T-helper 9 cell (primary cell): ENCODE data around the gene ATOX1.
"Not testable (repeated sequence)": the region's sequence is repeated elsewhere in the genome, so short reads cannot be mapped to it uniquely, and the experiment has no call there.

Source experiments
- DNase-seq: peaks from one replicate; pipeline ENCODE4 v3.0.0-alpha.2; 2020
- total RNA-seq, 2 donors: gene quantifications; one replicate each; lab custom pipeline; 2026; lab: John Stamatoyannopoulos, UW

Gene ATOX1, protein sequence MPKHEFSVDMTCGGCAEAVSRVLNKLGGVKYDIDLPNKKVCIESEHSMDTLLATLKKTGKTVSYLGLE
- 11.8 to 16.4 reads per million in 2 donors for total RNA-seq

DNA sequence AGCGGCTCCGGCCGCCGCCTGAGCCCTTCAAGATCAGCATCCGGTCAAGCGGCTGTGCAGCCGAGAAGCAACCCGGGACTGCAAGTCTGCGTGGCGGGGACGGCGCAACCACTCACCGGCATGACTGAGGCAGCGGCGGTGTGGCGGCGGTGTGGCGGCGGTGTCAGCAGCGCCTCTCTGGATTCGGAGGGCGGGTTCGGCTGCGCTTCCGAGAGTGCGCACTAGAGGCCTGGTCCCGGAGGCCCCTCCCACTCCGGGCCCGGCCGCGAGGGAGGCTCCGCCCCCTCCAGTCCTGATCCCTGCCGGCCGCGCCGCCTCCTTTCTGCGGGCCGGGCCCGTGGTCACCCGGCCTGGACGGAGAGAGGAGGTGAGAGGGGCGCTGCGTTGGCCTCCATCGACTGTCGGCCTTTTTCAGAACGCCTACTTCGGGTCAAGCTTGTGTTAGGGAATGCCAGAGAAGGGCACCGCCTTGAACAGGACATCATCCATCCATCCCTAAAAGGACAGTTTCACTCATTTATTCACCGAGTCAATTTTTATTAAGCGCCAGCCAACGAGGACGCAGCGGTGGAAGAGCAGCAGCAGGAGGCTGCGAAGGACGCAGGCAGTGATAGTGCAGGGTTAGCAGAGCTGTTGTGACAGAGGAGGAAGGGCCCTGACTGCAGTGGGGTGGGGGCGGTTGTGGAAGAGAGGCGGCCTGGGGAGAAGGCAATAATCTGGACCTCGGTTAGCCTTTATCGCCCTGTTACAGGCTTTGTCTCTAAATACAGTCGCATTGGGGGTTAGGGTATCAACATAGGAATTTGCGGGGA is at the start of gene ATOX1:
TSS of gene ATOX1 (minus strand) at position 202 of the 812 bp plus-strand sequence. CDS start at position 122, 80 bp downstream.
- DNase-seq: peak; percentile 87

DNA sequence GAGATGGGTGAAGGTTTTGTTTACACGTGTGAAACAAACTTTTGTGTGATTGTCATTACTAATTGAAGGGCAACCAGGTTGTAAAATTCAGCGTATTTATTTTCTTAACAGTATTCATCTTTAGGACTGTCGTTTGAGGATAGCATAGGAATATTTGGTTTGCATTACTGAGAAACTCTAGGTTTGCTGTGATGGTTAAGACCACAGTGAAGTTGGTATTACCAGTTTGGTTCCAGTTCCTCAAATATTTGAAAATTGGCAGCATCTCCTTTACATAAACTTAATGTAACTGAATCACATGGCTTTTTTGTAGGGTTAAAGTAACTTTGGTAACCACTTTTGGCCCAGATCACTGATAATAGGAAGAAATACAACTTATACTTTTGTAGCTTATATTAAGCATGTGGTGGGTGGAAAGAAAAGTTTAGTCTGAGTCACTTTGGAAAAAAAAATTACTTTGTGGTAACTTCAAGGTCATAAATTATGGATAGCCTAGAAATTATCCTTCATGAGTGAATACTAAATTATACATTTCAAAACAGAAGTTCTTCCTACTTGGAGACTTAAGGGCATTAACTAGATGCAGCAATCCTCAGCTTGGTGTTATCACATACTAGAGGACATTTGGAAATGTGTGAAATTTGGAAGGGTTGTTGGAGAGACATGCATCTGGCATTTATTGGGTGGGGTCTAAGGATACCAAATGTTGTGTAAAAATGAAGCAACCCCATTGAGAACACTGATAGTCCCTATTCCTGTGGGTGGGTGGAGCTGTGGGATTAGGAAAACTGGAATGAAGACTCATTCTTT is 47.2 kb upstream of the ATOX1 start:
- no peak for DNase-seq

DNA sequence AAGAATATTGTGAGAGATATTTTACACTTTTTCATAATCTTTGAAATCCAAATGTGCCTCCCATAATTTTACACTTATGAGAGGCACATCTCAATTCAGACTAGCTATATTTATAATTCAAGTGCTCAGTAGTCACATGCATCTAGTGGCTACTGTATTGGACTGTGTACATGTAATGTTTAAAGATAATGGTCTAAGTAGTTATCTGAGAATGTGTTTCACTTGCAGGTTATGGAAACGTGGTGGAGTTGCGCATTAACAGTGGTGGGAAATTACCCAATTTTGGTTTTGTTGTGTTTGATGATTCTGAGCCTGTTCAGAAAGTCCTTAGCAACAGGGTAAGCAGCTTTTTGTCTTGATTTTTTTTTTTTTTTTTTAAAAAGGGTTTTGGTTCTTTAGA is 42.1 kb upstream of the ATOX1 start:
- no peak for DNase-seq

DNA sequence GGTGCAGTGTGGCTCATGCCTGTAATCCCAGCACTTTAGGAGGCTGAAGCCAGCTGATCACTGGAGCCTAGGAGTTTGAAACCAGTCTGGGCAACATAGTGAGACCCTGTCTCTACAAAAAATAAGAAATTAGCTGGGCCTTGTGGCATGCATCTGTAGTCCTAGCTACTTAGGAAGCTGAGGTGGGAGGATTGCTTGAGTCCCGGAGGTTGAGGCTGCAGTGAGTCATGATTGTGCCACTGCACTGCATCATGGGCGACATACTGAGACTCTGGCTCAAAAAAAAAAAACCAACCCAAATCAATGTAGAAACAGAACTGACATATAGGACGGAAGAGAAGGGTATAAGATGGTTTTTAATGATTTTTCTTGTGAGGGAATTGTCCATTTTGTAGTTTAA is 41.0 kb upstream of the ATOX1 start:
- DNase-seq: no peak

DNA sequence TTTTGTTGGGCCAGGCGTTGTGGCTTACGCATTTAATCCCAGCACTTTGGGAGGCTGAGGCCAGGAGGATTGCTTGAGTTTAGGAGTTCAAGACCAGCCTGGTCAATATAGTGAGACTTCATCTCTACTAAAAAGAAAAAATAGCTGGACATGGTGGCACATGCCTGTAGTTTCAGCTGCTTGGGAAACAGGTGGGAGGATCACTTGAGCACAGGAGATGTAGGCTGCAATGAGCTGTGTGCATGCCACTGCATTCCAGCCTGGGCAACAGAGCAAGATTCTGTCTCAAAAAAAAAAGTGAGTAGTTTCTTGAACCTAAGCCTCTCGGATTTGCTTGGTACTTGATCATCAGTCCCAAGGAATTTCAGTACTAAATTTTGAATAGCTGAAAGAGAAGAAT is 40.2 kb upstream of the ATOX1 start:
- no peak for DNase-seq

DNA sequence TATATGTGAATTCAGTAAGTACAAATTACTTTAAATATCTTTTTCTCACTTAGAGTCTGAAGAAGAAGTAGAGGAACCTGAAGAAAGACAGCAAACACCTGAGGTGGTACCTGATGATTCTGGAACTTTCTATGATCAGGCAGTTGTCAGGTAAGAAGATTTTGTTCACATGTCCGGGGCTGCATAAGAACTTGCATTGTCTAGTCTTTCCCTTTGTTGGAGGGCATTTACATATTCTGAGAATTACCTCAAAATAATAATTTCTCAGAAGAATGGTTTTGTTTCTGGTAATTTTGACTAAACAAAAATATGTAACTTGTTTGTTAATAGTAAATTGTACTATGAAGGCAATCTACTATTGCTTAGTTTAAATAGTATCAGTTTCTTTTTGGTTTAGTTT is 37.0 kb upstream of the ATOX1 start:
- DNase-seq: no peak

DNA sequence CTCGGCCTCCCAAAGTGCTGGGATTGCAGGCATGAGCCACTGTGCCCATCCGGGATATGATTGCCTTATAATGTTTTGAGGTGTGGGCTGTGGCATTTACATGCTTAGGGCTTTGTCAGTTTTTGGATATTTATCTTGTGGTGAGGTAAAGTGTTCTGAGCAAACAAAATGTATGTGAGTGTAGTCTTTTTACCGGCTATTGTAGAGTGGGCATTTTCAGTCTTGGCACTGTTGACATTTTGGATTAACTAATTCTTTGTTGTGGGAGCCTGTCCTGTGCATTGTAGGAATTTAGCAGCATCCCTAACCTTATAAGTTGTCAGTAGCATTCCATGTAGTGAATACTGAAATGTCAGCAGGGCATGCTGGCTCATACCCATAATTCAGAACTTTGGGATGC is 34.9 kb upstream of the ATOX1 start:
- DNase-seq: no peak

DNA sequence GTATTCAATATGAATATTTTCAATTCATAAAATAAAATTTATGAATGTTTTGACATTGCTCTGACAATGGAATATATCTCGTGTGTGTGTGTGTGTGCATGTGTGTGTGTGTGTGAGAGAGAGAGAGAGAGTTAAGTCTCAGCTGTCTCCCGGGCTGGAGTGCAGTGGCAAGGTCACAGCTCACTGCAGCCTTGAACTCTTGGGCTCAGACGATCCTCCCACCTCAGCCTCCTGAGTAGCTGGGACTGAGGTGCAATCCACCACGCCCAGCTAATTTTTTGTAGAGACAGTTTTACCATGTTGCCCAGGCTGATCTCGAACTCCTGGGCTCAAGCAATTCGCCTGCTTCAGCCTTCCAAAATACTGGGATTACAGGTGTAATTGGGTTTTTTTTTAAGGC is 29.4 kb upstream of the ATOX1 start:
- DNase-seq: no peak

DNA sequence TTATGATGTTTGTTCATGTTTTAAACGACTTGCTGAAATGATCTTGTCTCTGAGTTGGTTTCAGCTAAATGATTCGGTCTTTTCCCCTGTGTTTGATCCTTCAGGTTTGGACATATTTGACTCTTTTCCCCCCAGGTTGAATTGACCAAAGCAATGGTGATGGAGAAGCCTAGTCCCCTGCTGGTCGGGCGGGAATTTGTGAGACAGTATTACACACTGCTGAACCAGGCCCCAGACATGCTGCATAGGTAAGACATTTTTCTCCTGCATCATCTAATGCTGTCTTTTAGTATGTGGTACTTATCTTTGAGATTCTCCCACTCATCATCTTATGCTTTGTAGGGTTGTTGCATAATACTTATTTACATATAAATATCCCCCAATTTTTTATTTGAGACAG is 28.0 kb upstream of the ATOX1 start:
- no peak for DNase-seq

DNA sequence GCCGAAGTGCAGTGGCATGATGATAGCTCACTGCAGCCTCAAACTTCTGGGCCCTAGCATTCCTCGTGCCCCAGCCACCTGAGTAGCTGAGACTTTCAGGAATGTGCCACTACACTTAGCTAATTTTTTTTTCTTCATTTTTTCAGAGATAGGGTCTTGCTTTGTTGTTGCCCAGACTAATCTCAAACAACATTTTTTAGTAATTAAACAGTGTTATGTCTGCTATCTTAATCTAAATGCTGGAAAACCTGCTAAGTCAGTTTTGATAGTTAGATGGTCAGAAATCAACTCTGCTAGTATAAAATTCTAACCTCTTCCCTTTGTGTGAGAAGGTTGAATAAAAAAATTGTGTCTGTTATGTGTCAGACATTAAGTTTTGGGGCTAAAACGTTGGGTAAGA is 25.7 kb upstream of the ATOX1 start:
- no peak for DNase-seq

DNA sequence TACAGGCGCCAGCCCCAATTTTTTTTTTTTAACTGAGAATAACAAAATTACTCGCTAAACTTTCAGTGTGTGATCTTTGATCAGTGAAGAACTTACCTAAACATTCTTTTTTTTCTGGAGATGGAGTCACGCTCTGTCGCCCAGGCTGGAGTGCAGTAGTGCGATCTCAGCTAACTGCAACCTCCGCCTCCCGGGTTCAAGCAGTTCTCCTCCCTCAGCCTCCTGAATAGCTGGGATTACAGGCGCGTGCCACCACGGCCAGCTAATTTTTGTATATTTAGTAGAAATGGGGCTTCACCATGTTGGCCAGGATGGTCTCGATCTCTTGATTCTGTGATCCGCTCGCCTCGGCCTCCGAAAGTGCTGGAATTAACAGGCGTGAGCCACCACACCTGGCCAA is 25.2 kb upstream of the ATOX1 start:
- DNase-seq: not testable (repeated sequence)

DNA sequence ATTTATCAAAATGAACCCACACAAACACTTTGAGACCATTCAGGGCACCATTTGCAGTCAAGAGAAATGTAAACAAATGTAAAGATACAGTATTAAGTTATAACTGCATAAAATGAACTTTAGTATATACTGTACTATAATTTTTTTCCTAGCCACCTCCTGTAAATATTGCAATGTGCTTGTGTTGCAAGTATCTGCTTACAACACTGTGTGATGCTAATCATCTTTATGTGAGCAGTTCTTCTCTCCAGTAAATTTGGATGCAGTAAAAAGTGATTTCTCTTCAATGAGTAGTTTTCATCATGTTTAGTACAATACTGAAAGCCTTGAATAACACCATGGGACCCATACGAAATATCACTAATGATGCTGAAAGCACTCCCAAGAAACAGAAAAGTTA is 22.8 kb upstream of the ATOX1 start:
- no peak for DNase-seq

DNA sequence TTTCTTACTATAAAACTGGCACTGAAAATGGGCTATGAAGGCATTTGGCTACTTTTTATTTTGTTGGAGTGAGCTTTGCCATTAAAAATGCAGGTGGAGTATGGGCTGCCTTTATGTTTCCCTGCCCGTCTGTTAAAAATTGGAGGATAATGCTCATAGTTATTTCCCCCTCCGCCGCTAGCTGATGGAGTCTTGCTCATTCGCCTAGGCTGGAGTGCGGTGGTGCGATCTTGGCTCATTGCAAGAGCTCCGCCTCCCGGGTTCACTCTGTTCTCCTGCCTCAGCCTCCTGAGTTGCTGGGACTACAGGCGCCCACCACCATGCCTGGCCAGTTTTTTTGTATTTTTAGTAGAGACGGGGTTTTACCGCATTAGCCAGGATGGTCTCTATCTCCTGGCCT is 21.9 kb upstream of the ATOX1 start:
- no peak for DNase-seq

DNA sequence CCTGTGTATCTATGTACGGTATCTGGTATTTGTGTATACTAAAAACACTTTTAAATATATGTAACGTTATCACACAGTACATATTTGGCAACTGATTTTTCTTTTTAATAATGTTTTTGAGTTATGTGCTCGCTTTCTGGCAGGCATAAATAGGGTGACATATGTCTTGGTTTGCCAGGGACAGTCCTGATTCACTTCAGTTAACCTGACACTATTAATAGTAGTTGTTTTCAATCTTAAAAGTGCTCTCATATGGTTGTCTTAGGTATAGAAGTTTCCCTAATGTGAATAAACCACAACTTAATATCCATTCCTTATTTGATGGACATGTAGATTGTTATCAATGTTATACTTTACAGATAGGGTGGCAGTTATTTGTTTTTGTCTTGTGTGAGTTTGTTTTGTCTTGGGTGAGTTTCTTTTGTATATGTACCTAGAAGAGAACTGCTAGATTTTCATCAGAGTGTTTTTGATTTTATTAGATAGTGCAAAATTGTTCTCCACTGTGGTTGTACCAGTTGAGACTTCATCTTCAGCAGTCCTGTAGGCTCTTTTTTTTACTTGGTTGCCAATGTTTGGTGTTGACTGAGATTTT is 21.2 kb upstream of the ATOX1 start:
- DNase-seq: no peak

DNA sequence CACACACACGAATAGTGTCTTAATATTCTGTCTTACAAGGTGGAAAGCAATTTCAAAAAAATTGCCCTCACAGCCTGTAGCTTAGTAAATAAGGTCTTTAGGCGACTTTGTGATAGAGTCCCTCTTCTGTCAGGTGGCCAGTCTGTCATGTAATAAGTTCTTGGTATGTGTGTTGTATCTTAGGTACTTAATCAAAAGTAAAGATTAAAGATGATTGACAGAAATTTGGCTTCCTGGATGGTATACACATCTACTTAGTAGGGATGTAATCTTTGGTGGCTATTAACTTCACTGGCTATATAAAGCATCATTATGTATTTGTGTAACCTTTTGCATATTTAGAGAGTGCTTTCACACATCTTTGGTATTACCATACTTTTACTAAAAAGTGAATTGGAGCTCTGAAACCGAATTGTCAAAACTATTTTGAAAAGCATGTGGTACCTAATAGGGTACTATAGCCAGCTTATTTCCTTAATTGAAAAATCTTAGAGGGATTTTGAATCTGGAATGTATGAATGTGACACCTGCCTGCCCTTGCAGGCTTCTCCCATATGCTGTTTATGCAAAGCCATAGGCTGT is 16.7 kb upstream of the ATOX1 start:
- DNase-seq: no peak

DNA sequence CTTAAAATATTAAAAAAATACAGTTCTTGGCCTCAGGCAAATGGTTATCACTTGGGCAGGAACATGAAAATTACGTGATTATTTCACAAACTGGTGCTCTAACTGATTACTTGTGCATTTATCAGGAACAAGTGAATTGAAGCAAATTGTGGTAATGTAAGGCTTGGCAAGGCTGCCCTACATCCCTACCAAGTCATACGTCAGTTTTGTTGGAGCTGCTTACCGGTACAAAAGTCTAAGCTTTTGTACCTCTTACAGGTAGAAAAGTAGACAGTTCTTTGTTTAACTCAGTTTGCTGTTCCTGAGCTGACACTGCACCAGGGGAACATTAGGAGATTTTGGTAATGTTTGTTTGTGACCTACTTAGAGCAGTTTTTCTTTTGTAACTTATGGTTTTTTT is 15.5 kb upstream of the ATOX1 start:
- no peak for DNase-seq

DNA sequence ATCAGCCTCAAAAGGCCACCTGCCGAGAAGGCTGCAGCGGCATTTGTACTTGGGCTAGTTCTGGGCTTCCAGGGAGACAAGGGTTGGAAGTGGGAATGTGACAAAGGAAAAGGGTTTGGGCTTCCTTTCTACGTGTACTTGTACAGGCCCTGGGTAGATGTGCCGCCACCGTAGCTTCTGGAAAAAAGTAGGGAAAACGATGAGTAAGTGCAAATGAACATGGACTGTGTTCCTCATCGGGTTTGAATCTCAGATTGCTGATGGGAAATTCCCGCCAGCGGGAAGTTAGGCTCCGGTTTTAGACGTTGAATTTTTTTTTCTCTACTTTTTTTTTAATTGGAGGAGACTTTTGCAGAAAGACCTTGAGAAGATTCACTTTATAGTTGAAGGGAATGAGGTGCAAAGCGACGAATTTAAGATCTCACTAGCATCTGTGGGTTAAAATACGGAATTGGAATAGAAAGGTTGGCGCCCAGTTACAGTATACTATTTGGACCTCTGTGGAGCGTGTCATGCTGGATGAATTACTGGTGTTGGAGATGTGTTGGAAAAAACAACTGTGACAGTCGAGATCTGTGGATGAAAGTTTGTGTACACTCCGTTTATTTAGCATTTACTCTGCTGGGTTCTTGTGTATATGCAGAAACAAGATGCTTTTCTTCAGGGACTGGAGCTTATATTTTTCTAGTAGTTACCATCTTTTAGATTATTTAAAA is 14.6 kb upstream of the ATOX1 start:
- DNase-seq: no peak

DNA sequence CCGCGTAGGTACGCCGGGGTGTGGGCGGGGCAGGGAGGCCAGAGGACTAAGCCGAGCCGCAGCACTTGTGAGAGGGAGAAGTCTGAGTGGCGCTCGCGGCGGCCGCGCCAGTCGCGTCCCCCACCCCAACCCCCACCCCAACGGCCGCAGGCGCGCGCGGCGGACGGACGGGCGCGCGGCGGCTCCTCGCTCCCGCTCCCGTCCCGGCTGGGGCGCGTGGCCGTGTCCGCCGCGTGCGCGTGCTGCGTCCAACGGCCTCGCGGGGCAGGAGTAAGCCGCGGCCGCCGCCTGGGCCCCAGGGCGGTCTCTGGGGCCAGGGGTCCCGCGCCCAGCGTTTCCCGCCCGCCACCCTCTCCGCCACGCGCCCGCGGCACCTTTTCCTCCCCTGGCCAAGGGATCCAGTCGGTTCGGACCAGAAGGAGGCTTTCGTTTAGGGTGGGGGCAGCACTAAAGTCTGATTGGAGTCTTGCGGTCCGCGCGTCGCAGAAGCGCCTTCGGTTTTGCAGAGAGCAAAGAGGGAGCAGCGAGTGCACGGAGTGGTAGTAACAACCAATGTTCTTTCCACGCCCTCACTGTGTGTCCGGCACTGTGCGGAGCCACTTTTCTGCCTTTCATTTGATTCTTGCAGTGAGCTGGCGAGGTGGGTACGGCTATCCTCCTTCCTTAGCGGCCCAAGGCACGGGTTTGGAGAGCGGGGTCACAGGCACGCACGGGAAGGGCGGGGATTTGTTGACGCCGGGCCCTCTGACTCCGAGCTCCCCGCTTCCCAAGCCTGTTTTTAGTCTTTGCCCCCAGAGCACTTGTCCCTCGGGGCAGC is 13.8 kb upstream of the ATOX1 start:
- DNase-seq: peak; percentile 20

DNA sequence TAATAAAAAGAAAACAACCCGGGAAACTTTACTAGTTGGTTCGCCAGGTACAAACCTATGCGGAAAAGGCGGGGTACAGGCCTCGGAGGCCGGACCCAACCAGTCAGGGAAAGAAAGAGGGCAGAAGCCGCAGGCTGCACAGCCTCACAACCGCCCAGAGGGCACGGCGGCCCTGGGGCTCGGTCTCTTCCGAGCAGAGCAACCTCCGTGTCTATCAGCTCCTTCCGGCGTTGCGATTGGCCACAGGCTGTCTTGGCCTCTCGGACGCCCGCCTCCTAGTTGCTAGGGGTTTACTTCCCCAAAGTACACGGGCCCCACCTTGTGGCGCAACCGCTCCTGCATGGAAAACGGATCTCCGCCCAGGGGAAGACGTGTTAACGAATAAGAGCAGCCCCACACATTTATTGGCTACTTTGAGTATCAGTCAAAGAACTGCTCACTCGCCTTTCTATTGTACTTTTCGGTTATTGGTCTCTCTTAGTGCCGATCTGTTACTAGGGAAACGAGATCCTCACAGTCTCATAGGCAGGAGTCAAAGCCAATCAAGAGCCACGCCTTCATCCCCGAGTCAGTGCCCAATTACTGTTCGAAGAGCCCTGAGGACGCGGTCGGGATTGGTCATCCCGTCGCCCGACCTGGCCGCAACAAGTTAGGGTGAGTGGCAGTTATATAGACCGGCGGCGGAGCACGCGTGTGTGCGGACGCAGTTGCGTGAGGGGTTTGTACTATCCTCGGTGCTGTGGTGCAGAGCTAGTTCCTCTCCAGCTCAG is 13.0 kb upstream of the ATOX1 start, which contains the start of gene G3BP1:
TSS of gene G3BP1 (plus strand) at position 696 of the 770 bp plus-strand sequence. CDS start 14,667 bp downstream, outside the sequence.
- DNase-seq: peak; percentile 98
